Mesothelial cell of epicardium (in vitro differentiated cells): ENCODE data around the gene AP5Z1. TPM values are rescaled to one million over a fixed set of nuclear protein-coding genes. Genes with fewer than 3 reads are reported as not detected.

Experiments
- DNase-seq, 2 experiments: peaks; one replicate each; pipeline ENCODE4 v3.0.0; 2021; ENCODE audit warnings: low spot score in 2 of 2; ENCODE audit not compliant: unreplicated experiment in 2 of 2
- H3K27ac Mint-ChIP-seq: 2 replicates; pipeline ENCODE4 v1.8.0; 2021; ENCODE audit warnings: mixed read lengths
- H3K27me3 Mint-ChIP-seq: 2 replicates; pipeline ENCODE4 v1.8.0; 2021; ENCODE audit warnings: low read depth, mixed read lengths
- H3K36me3 Mint-ChIP-seq: 2 replicates; pipeline ENCODE4 v1.8.0; 2021; ENCODE audit warnings: mixed read lengths
- H3K4me1 Mint-ChIP-seq: 2 replicates; pipeline ENCODE4 v1.8.0; 2021; ENCODE audit warnings: mixed read lengths
- H3K4me3 Mint-ChIP-seq: 2 replicates; pipeline ENCODE4 v1.8.0; 2021; ENCODE audit warnings: mild to moderate bottlenecking, moderate library complexity, mixed read lengths
- H3K9me3 Mint-ChIP-seq: 2 replicates; pipeline ENCODE4 v1.8.0; 2021; ENCODE audit warnings: mixed read lengths
- CTCF ChIP-seq: fragments of 200-600 bp; sonication (generic); IDR thresholded peaks from one replicate; pipeline ENCODE4 v1.5.0; 2021; ENCODE audit warnings: antibody characterized with exemption; ENCODE audit not compliant: unreplicated experiment
- total RNA-seq: library from RNA; stranded (reverse); gene quantifications from 3 replicates; pipeline ENCODE4 v1.2.1, GENCODE V29; 2021

AP5Z1 gene
- total RNA-seq, 1 donor from 2014 or later, result 36.2 TPM

- Mint-ChIP-seq H3K27ac (no peak overlapping the region), H3K4me3 (no peak overlapping the region), H3K4me1 (no peaks in the 10 kb centered on the region), H3K36me3 (peaks cover 2% of the 10 kb centered on the region), H3K9me3 (peaks cover 10% of the 10 kb centered on the region), H3K27me3 (peaks cover 18% of the 10 kb centered on the region)
- no peak for TF ChIP-seq CTCF
- no peak for DNase-seq
Measured at GRCh38 chr7:4809091-4809591, 33.7 kb downstream of the AP5Z1 start.

- no peak for DNase-seq
- H3K27me3 Mint-ChIP-seq, result peaks cover 16% of the 10 kb centered on the region
- no peak overlapping the region for H3K27ac Mint-ChIP-seq
- no peak for TF ChIP-seq CTCF
- H3K36me3 Mint-ChIP-seq, result peaks cover 2% of the 10 kb centered on the region
- H3K4me3 Mint-ChIP-seq, result no peak overlapping the region
- H3K4me1 Mint-ChIP-seq, result no peaks in the 10 kb centered on the region
- H3K9me3 Mint-ChIP-seq, result peaks cover 10% of the 10 kb centered on the region
Measured at GRCh38 chr7:4809666-4810065, 34.2 kb downstream of the AP5Z1 start.

GRCh38 chr7:4814433-4814832 lies 39.0 kb downstream of the AP5Z1 start:
- no peaks in the 10 kb centered on the region for H3K27me3 Mint-ChIP-seq
- H3K27ac Mint-ChIP-seq, result no peak overlapping the region
- DNase-seq, result no peak
- H3K4me3 Mint-ChIP-seq, result no peak overlapping the region
- TF ChIP-seq CTCF, result no peak
- peaks cover 2% of the 10 kb centered on the region for H3K36me3 Mint-ChIP-seq
- H3K9me3 Mint-ChIP-seq, result peaks cover 10% of the 10 kb centered on the region
- no peaks in the 10 kb centered on the region for H3K4me1 Mint-ChIP-seq

GRCh38 chr7:4815121-4815520 lies 39.7 kb downstream of the AP5Z1 start:
- no peak overlapping the region for H3K4me3 Mint-ChIP-seq

GRCh38 chr7:4815609-4816418 lies 40.4 kb downstream of the AP5Z1 start:
- H3K4me1 Mint-ChIP-seq, result no peaks in the 10 kb centered on the region
- H3K36me3 Mint-ChIP-seq, result peaks cover 2% of the 10 kb centered on the region
- H3K27ac Mint-ChIP-seq, result no peak overlapping the region
- no peak for TF ChIP-seq CTCF
- no peak overlapping the region for H3K4me3 Mint-ChIP-seq
- peaks cover 10% of the 10 kb centered on the region for H3K9me3 Mint-ChIP-seq
- H3K27me3 Mint-ChIP-seq, result no peaks in the 10 kb centered on the region
- DNase-seq, result no peak

More at GRCh38 chr7:4815121-4815520, 39.7 kb downstream of the AP5Z1 start:
- DNase-seq, result no peak
- H3K27ac Mint-ChIP-seq, result no peak overlapping the region
- TF ChIP-seq CTCF, result no peak
- peaks cover 2% of the 10 kb centered on the region for H3K36me3 Mint-ChIP-seq
- no peaks in the 10 kb centered on the region for H3K27me3 Mint-ChIP-seq
- H3K9me3 Mint-ChIP-seq, result peaks cover 10% of the 10 kb centered on the region
- H3K4me1 Mint-ChIP-seq, result no peaks in the 10 kb centered on the region
